HEK293 (cell line): ENCODE data around the gene KDM4C.

Experiments used
- CTCF ChIA-PET: fragments of 350-600 bp; formaldehyde crosslinking; extraction: SDS; loops from one replicate; lab custom pipeline; 2021; ENCODE audit warnings: antibody characterized with exemption; lab: Yijun Ruan, JAX
- POLR2A ChIA-PET: fragments of 300-600 bp; formaldehyde crosslinking; extraction: SDS; loops from one replicate; lab custom pipeline; 2020; ENCODE audit warnings: antibody characterized with exemption, inconsistent platforms; lab: Yijun Ruan, JAX
- H3K27ac ChIP-seq: fragments of 200-500 bp; sonication (Bioruptor generic); 2 replicates; pipeline ENCODE4 v1.5.1; 2014; ENCODE audit warnings: low read depth, low read length, control low read depth, inconsistent platforms; ENCODE audit errors: extremely low read depth
- H3K36me3 ChIP-seq, 2 experiments: fragments of 200-500 bp in 1 of 2; sonication (Bioruptor generic) in 1 of 2; 1 replicate in 1 of 2; 2 replicates in 1 of 2; pipeline ENCODE4 v1.5.1; 2014 to 2017; ENCODE audit warnings: inconsistent platforms in 2 of 2, low read length in 2 of 2; ENCODE audit not compliant: control insufficient read depth in 2 of 2, insufficient read depth in 1 of 2
- H3K4me1 ChIP-seq: fragments of 200-500 bp; sonication (Bioruptor generic); 2 replicates; pipeline ENCODE4 v1.5.1; 2014; ENCODE audit warnings: mild to moderate bottlenecking, low read length, inconsistent platforms; ENCODE audit not compliant: control insufficient read depth, insufficient read depth
- H3K4me3 ChIP-seq: 2 replicates; pipeline ENCODE4 v1.5.1; 2011; ENCODE audit warnings: low read depth, mild to moderate bottlenecking, control low read depth, low read length, moderate library complexity
- H3K9me3 ChIP-seq: fragments of 200-500 bp; sonication (Bioruptor generic); 2 replicates; pipeline ENCODE4 v1.5.1; 2014; ENCODE audit warnings: low read depth, low read length, inconsistent platforms; ENCODE audit not compliant: control insufficient read depth, insufficient read depth
- GLI4 ChIP-seq: fragments of 450-650 bp; formaldehyde crosslinking; IDR thresholded peaks from 2 replicates; pipeline ENCODE4 v1.5.1; 2016; ENCODE audit warnings: missing biosample characterization, missing genetic modification characterization
- MZF1 ChIP-seq: fragments of 450-650 bp; formaldehyde crosslinking; IDR thresholded peaks from 2 replicates; pipeline ENCODE4 v1.5.1; 2017; ENCODE audit warnings: missing biosample characterization, missing genetic modification characterization, borderline replicate concordance
- OSR2 ChIP-seq: fragments of 450-650 bp; formaldehyde crosslinking; IDR thresholded peaks from 2 replicates; pipeline ENCODE4 v1.5.1; 2016; ENCODE audit warnings: missing biosample characterization, missing genetic modification characterization
- YY2 ChIP-seq: fragments of 450-650 bp; formaldehyde crosslinking; IDR thresholded peaks from 2 replicates; pipeline ENCODE4 v1.5.1; 2016; ENCODE audit warnings: missing biosample characterization, missing genetic modification characterization
- ZNF2 ChIP-seq: fragments of 450-650 bp; formaldehyde crosslinking; IDR thresholded peaks from 2 replicates; pipeline ENCODE4 v1.5.1; 2016; ENCODE audit warnings: missing biosample characterization, missing genetic modification characterization
- ZNF266 ChIP-seq: fragments of 450-650 bp; formaldehyde crosslinking; IDR thresholded peaks from 2 replicates; pipeline ENCODE4 v1.5.1; 2016; ENCODE audit warnings: missing biosample characterization, missing genetic modification characterization, low read depth
- ZNF335 ChIP-seq: fragments of 450-650 bp; formaldehyde crosslinking; conservative IDR thresholded peaks from 2 replicates; pipeline ENCODE4 v1.5.1; 2016; ENCODE audit warnings: missing biosample characterization, missing genetic modification characterization
- ZNF341 ChIP-seq: fragments of 450-650 bp; formaldehyde crosslinking; IDR thresholded peaks from 2 replicates; pipeline ENCODE4; 2016; ENCODE audit warnings: low read depth, missing biosample characterization, missing genetic modification characterization
- ZNF48 ChIP-seq: fragments of 450-650 bp; formaldehyde crosslinking; IDR thresholded peaks from 2 replicates; pipeline ENCODE4 v1.5.1; 2016; ENCODE audit warnings: missing biosample characterization, missing genetic modification characterization
- ZNF624 ChIP-seq: fragments of 450-650 bp; formaldehyde crosslinking; IDR thresholded peaks from 2 replicates; pipeline ENCODE4 v1.5.1; 2017; ENCODE audit warnings: missing biosample characterization, missing genetic modification characterization
- TF ChIP-seq, protein P1 (sequence below): fragments of 450-650 bp; IDR thresholded peaks from 2 replicates; pipeline ENCODE4 v1.5.1; 2018; ENCODE audit warnings: missing biosample characterization, mild to moderate bottlenecking, missing genetic modification characterization
- TF ChIP-seq, protein P2 (sequence below): fragments of 450-650 bp; formaldehyde crosslinking; IDR thresholded peaks from 2 replicates; pipeline ENCODE4 v1.5.1; 2016; ENCODE audit warnings: missing biosample characterization, missing genetic modification characterization
- TF ChIP-seq, protein P3 (sequence below): fragments of 450-650 bp; formaldehyde crosslinking; IDR thresholded peaks from 2 replicates; pipeline ENCODE4 v1.5.1; 2016; ENCODE audit warnings: missing biosample characterization, missing genetic modification characterization
- TF ChIP-seq, protein P4 (sequence below): fragments of 450-650 bp; formaldehyde crosslinking; IDR thresholded peaks from 2 replicates; pipeline ENCODE4 v1.5.1; 2016; ENCODE audit warnings: missing biosample characterization, missing genetic modification characterization, borderline replicate concordance
- TF ChIP-seq, protein P5 (sequence below): fragments of 450-650 bp; formaldehyde crosslinking; IDR thresholded peaks from 2 replicates; pipeline ENCODE4 v1.5.1; 2016; ENCODE audit warnings: missing biosample characterization, missing genetic modification characterization, borderline replicate concordance
- TF ChIP-seq, protein P6 (sequence below): fragments of 450-650 bp; formaldehyde crosslinking; IDR thresholded peaks from 2 replicates; pipeline ENCODE4 v1.5.1; 2017; ENCODE audit warnings: missing biosample characterization, missing genetic modification characterization

Gene KDM4C

DNA sequence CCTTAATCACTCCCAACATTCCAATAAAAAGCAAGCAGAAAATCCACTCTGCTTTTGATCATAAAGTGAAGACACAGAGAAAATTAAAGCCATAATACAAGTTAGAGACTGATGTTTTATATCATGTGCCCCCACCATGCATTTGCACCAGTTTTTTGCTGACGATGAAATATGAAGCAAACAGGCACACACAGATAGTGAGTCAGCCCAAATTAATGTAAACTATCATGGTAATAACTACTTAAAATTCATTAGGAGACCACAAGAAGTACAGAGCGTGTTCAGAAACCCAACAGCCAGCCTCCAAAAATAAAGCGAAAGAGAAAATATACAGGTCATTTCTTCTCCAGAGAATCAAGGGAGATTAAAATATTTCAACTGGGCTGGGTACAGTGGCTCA, 46.4 kb upstream of the KDM4C start (continued):
- TF ChIP-seq ZNF335 (tag by site-specific recombination) (no peak), GLI4 (no peak), MZF1 (no peak), ZNF2 (tag by site-specific recombination) (no peak), ZNF266 (tag by site-specific recombination) (no peak), ZNF341 (no peak), ZNF624 (tag by site-specific recombination) (no peak)
- TF ChIP-seq, protein P1, sequence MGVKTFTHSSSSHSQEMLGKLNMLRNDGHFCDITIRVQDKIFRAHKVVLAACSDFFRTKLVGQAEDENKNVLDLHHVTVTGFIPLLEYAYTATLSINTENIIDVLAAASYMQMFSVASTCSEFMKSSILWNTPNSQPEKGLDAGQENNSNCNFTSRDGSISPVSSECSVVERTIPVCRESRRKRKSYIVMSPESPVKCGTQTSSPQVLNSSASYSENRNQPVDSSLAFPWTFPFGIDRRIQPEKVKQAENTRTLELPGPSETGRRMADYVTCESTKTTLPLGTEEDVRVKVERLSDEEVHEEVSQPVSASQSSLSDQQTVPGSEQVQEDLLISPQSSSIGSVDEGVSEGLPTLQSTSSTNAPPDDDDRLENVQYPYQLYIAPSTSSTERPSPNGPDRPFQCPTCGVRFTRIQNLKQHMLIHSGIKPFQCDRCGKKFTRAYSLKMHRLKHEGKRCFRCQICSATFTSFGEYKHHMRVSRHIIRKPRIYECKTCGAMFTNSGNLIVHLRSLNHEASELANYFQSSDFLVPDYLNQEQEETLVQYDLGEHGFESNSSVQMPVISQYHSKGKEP (tag by site-specific recombination): no peak
- TF ChIP-seq, protein P2, sequence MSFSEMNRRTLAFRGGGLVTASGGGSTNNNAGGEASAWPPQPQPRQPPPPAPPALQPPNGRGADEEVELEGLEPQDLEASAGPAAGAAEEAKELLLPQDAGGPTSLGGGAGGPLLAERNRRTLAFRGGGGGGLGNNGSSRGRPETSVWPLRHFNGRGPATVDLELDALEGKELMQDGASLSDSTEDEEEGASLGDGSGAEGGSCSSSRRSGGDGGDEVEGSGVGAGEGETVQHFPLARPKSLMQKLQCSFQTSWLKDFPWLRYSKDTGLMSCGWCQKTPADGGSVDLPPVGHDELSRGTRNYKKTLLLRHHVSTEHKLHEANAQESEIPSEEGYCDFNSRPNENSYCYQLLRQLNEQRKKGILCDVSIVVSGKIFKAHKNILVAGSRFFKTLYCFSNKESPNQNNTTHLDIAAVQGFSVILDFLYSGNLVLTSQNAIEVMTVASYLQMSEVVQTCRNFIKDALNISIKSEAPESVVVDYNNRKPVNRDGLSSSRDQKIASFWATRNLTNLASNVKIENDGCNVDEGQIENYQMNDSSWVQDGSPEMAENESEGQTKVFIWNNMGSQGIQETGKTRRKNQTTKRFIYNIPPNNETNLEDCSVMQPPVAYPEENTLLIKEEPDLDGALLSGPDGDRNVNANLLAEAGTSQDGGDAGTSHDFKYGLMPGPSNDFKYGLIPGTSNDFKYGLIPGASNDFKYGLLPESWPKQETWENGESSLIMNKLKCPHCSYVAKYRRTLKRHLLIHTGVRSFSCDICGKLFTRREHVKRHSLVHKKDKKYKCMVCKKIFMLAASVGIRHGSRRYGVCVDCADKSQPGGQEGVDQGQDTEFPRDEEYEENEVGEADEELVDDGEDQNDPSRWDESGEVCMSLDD (tag by site-specific recombination): no peak
- TF ChIP-seq, all 188 proteins: peak for 0

DNA sequence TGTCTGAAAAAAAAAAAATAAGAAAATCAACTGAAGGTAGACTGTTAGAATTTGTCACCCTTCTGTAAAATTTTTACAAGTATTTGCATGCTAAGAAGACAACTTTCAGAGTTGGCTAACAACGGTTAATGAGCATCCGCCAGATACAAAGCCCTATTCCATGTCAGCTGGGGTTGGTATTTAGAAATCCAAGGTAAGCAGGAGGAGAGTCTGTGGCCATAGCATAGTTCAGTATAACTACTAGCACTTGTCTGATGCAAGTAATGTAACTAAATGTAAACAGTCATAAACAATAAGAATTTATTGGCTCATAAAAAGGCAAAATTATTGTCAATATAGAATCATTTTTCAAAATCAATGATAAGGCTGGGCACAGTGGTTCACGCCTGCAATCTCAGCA, 45.7 kb upstream of the KDM4C start:
- Histone ChIP-seq H3K36me3 (no peaks in the 10 kb centered on the region), H3K27ac (no peak overlapping the region), H3K4me1 (no peaks in the 10 kb centered on the region), H3K4me3 (no peak overlapping the region), H3K9me3 (no peaks in the 10 kb centered on the region; the same call in 1 of the 2 replicates)
- ChIA-PET CTCF (no interaction called here), POLR2A (interaction anchor here (0.6 kb wide), 1 partner anchor 19 kb away, joined by 6 read pairs; no protein-coding TSS in a partner anchor)
- TF ChIP-seq, protein P2 (tag by site-specific recombination): no peak
- TF ChIP-seq, protein P3, sequence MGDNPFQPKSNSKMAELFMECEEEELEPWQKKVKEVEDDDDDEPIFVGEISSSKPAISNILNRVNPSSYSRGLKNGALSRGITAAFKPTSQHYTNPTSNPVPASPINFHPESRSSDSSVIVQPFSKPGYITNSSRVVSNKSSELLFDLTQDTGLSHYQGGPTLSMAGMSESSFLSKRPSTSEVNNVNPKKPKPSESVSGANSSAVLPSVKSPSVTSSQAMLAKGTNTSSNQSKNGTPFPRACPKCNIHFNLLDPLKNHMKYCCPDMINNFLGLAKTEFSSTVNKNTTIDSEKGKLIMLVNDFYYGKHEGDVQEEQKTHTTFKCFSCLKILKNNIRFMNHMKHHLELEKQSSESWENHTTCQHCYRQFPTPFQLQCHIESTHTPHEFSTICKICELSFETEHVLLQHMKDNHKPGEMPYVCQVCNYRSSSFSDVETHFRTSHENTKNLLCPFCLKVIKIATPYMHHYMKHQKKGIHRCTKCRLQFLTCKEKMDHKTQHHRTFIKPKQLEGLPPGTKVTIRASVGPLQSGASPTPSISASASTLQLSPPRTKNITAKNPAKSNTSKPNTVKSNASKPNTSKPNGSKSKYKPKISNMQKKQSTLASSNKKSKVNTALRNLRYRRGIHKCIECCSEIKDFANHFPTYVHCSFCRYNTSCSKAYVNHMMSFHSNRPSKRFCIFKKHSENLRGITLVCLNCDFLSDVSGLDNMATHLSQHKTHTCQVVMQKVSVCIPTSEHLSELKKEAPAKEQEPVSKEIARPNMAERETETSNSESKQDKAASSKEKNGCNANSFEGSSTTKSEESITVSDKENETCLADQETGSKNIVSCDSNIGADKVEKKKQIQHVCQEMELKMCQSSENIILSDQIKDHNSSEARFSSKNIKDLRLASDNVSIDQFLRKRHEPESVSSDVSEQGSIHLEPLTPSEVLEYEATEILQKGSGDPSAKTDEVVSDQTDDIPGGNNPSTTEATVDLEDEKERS: no peak
- TF ChIP-seq ZNF48 (tag by site-specific recombination) (no peak), OSR2 (no peak), GLI4 (no peak), YY2 (no peak)
- TF ChIP-seq, protein P4, sequence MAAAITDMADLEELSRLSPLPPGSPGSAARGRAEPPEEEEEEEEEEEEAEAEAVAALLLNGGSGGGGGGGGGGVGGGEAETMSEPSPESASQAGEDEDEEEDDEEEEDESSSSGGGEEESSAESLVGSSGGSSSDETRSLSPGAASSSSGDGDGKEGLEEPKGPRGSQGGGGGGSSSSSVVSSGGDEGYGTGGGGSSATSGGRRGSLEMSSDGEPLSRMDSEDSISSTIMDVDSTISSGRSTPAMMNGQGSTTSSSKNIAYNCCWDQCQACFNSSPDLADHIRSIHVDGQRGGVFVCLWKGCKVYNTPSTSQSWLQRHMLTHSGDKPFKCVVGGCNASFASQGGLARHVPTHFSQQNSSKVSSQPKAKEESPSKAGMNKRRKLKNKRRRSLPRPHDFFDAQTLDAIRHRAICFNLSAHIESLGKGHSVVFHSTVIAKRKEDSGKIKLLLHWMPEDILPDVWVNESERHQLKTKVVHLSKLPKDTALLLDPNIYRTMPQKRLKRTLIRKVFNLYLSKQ (tag by site-specific recombination): no peak
- TF ChIP-seq, protein P5, sequence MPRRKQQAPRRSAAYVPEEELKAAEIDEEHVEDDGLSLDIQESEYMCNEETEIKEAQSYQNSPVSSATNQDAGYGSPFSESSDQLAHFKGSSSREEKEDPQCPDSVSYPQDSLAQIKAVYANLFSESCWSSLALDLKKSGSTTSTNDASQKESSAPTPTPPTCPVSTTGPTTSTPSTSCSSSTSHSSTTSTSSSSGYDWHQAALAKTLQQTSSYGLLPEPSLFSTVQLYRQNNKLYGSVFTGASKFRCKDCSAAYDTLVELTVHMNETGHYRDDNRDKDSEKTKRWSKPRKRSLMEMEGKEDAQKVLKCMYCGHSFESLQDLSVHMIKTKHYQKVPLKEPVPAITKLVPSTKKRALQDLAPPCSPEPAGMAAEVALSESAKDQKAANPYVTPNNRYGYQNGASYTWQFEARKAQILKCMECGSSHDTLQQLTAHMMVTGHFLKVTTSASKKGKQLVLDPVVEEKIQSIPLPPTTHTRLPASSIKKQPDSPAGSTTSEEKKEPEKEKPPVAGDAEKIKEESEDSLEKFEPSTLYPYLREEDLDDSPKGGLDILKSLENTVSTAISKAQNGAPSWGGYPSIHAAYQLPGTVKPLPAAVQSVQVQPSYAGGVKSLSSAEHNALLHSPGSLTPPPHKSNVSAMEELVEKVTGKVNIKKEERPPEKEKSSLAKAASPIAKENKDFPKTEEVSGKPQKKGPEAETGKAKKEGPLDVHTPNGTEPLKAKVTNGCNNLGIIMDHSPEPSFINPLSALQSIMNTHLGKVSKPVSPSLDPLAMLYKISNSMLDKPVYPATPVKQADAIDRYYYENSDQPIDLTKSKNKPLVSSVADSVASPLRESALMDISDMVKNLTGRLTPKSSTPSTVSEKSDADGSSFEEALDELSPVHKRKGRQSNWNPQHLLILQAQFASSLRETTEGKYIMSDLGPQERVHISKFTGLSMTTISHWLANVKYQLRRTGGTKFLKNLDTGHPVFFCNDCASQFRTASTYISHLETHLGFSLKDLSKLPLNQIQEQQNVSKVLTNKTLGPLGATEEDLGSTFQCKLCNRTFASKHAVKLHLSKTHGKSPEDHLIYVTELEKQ (tag by site-specific recombination): no peak
- TF ChIP-seq, protein P6, sequence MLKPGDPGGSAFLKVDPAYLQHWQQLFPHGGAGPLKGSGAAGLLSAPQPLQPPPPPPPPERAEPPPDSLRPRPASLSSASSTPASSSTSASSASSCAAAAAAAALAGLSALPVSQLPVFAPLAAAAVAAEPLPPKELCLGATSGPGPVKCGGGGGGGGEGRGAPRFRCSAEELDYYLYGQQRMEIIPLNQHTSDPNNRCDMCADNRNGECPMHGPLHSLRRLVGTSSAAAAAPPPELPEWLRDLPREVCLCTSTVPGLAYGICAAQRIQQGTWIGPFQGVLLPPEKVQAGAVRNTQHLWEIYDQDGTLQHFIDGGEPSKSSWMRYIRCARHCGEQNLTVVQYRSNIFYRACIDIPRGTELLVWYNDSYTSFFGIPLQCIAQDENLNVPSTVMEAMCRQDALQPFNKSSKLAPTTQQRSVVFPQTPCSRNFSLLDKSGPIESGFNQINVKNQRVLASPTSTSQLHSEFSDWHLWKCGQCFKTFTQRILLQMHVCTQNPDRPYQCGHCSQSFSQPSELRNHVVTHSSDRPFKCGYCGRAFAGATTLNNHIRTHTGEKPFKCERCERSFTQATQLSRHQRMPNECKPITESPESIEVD (tag by site-specific recombination): no peak
